BJ (cell line): ENCODE data around the gene SLCO4A1. TPM values are rescaled to one million over a fixed set of nuclear protein-coding genes. Genes with fewer than 3 reads are reported as not detected.
"Not testable (repeated sequence)": the region's sequence is repeated elsewhere in the genome, so short reads cannot be mapped to it uniquely, and the experiment has no call there.

Experiments
- CTCF ChIA-PET: fragments of 350-600 bp; formaldehyde crosslinking; extraction: SDS; loops from one replicate; lab custom pipeline; 2021; ENCODE audit warnings: antibody characterized with exemption, inconsistent platforms; lab: Yijun Ruan, JAX
- POLR2A ChIA-PET: fragments of 300-600 bp; sonication (Branson Sonifier 250); formaldehyde crosslinking; extraction: SDS; loops from one replicate; lab custom pipeline; 2021; ENCODE audit warnings: antibody characterized with exemption; lab: Charles Lee
- DNase-seq: peaks from one replicate; pipeline ENCODE4 v3.0.0-alpha.2; 2011; ENCODE audit warnings: low read depth
- H3K27me3 ChIP-seq: 2 replicates; pipeline ENCODE4 v1.6.0; 2011; ENCODE audit warnings: low read length; ENCODE audit not compliant: control insufficient read depth, insufficient read depth
- H3K36me3 ChIP-seq: 2 replicates; pipeline ENCODE4 v1.5.1; 2011; ENCODE audit warnings: low read length; ENCODE audit not compliant: control insufficient read depth, insufficient read depth
- H3K4me3 ChIP-seq: 2 replicates; pipeline ENCODE4 v1.5.1; 2011; ENCODE audit warnings: low read depth, mild to moderate bottlenecking, control low read depth, low read length
- CTCF ChIP-seq: IDR thresholded peaks from 2 replicates; pipeline ENCODE4 v1.5.1; 2011; ENCODE audit warnings: low read depth, mild to moderate bottlenecking, control low read depth, inconsistent platforms, low read length, moderate library complexity; ENCODE audit not compliant: insufficient read depth
- polyA plus RNA-seq: library from polyadenylated mRNA; depleted of rRNA; stranded (reverse); fragments of >200 nt; gene quantifications from 2 replicates; pipeline ENCODE4 v1.2.3, GENCODE V29; 2011

The SLCO4A1 gene
- polyA plus RNA-seq, 1 experiment = 0.15 TPM

GRCh38 chr20:62677678-62678077, 35.4 kb downstream of the SLCO4A1 start:
- Histone ChIP-seq H3K4me3 (no peak overlapping the region), H3K27me3 (no peaks in the 10 kb centered on the region; the same call in 1 of the 2 replicates), H3K36me3 (no peaks in the 10 kb centered on the region)
- POLR2A ChIA-PET = interaction anchor here (0.6 kb wide), 1 partner anchor 1052 kb away, joined by 11 read pairs; no protein-coding TSS in a partner anchor
- CTCF ChIA-PET = interaction anchor here (2.9 kb wide), 1 partner anchor 114 kb away, joined by 15 read pairs; no protein-coding TSS in a partner anchor
- no peak for DNase-seq
- no peak for TF ChIP-seq CTCF

- no peak for DNase-seq
- CTCF ChIA-PET = interaction anchor here (1.0 to 2.9 kb wide), 3 partner anchors 9 to 113 kb away, joined by 4 to 15 read pairs (median 9); no protein-coding TSS in a partner anchor
- Histone ChIP-seq H3K4me3 (no peak overlapping the region), H3K27me3 (no peaks in the 10 kb centered on the region; the same call in 1 of the 2 replicates), H3K36me3 (no peaks in the 10 kb centered on the region)
- POLR2A ChIA-PET = no interaction called here
- TF ChIP-seq CTCF = no peak
These were observed 36.2 kb downstream of the SLCO4A1 start for GRCh38 chr20:62678553-62678952.

GRCh38 chr20:62679978-62680589, 37.8 kb downstream of the SLCO4A1 start:
- POLR2A ChIA-PET = no interaction called here
- CTCF ChIA-PET = interaction anchor here (1.9 kb wide), 1 partner anchor 11 kb away, joined by 9 read pairs; no protein-coding TSS in a partner anchor

GRCh38 chr20:62682912-62683517, 40.7 kb downstream of the SLCO4A1 start:
- ChIA-PET CTCF (no interaction called here), POLR2A (no interaction called here)
- no peak for TF ChIP-seq CTCF
- peaks cover 3% of the 10 kb centered on the region for H3K27me3 ChIP-seq
- no peak for DNase-seq
- H3K36me3 ChIP-seq = no peaks in the 10 kb centered on the region
- H3K4me3 ChIP-seq = no peak overlapping the region

More at GRCh38 chr20:62679978-62680589, 37.8 kb downstream of the SLCO4A1 start:
- DNase-seq = no peak
- no peak overlapping the region for H3K4me3 ChIP-seq
- no peaks in the 10 kb centered on the region for H3K36me3 ChIP-seq
- H3K27me3 ChIP-seq = peaks cover 2% of the 10 kb centered on the region
- TF ChIP-seq CTCF = no peak

- POLR2A ChIA-PET = not testable (repeated sequence)
These were observed 41.5 kb downstream of the SLCO4A1 start for GRCh38 chr20:62683660-62684322.

More at GRCh38 chr20:62683660-62684322, 41.5 kb downstream of the SLCO4A1 start:
- H3K4me3 ChIP-seq, DNase-seq, CTCF ChIA-PET, H3K27me3 ChIP-seq, H3K36me3 ChIP-seq: not testable (repeated sequence)
